Measurements from ENCODE around the gene XPOT.

XPOT gene

GRCh38 chr12:64419696-64420095 is 15.5 kb downstream of the XPOT start:
- Histone ChIP-seq H3K9me3 (ENCODE audit: insufficient read depth, low read depth, low read length) (no peaks in the 10 kb centered on the region), H3K4me2 (ENCODE audit: low read depth, low read length, poor library complexity, severe bottlenecking) (no peak overlapping the region), H3K4me1 (ENCODE audit: insufficient read depth, low read length, poor library complexity, severe bottlenecking) (no peaks in the 10 kb centered on the region), H3K36me3 (ENCODE audit: insufficient read depth, low read length) (peaks cover 94% of the 10 kb centered on the region), H3K79me2 (ENCODE audit: insufficient read depth, low read length) (no peaks in the 10 kb centered on the region), H3K9me2 (replicated peaks; ENCODE audit: low read depth, low read length) (no peaks in the 10 kb centered on the region), H3K4me3 (ENCODE audit: low read length, poor library complexity, severe bottlenecking) (no peak overlapping the region), H3F3A (ENCODE audit: low read depth) (no peaks in the 10 kb centered on the region), H3K9ac (ENCODE audit: low read depth, low read length, poor library complexity, severe bottlenecking) (no peak overlapping the region), H4K20me1 (ENCODE audit: insufficient read depth, low read length, poor library complexity, severe bottlenecking) (no peaks in the 10 kb centered on the region), H2AFZ (ENCODE audit: low read length) (no peak overlapping the region), H3K27me3 (ENCODE audit: insufficient read depth, low read length, poor library complexity, severe bottlenecking) (no peaks in the 10 kb centered on the region)
- TF ChIP-seq CTCF (conservative IDR thresholded peaks at IDR 0.05; ENCODE audit: low read length) (no peak), EZH2phosphoT487 (IDR thresholded peaks at IDR 0.05; ENCODE audit: borderline replicate concordance) (no peak)

GRCh38 chr12:64427988-64428387 is 23.8 kb downstream of the XPOT start:
- TF ChIP-seq CTCF (conservative IDR thresholded peaks at IDR 0.05; ENCODE audit: low read length) (no peak), EZH2phosphoT487 (IDR thresholded peaks at IDR 0.05; ENCODE audit: borderline replicate concordance) (no peak)
- no peaks in the 10 kb centered on the region for H4K20me1 ChIP-seq (ENCODE audit: insufficient read depth, low read length, poor library complexity, severe bottlenecking)
- no peaks in the 10 kb centered on the region for H3K4me1 ChIP-seq (ENCODE audit: insufficient read depth, low read length, poor library complexity, severe bottlenecking)
- H3K27me3 ChIP-seq (ENCODE audit: insufficient read depth, low read length, poor library complexity, severe bottlenecking): no peaks in the 10 kb centered on the region
- H3K79me2 ChIP-seq (ENCODE audit: insufficient read depth, low read length): no peaks in the 10 kb centered on the region
- H3K9me3 ChIP-seq (ENCODE audit: insufficient read depth, low read depth, low read length): no peaks in the 10 kb centered on the region
- H3K36me3 ChIP-seq (ENCODE audit: insufficient read depth, low read length): peaks cover 97% of the 10 kb centered on the region
- H2AFZ ChIP-seq (ENCODE audit: low read length): no peak overlapping the region
- H3K9me2 ChIP-seq (replicated peaks; ENCODE audit: low read depth, low read length): no peaks in the 10 kb centered on the region
- H3K4me2 ChIP-seq (ENCODE audit: low read depth, low read length, poor library complexity, severe bottlenecking): no peak overlapping the region
- no peak overlapping the region for H3K9ac ChIP-seq (ENCODE audit: low read depth, low read length, poor library complexity, severe bottlenecking)
- H3F3A ChIP-seq (ENCODE audit: low read depth): no peaks in the 10 kb centered on the region
- no peak overlapping the region for H3K4me3 ChIP-seq (ENCODE audit: low read length, poor library complexity, severe bottlenecking)

GRCh38 chr12:64428956-64429355 is 24.8 kb downstream of the XPOT start:
- Histone ChIP-seq H3K79me2 (ENCODE audit: insufficient read depth, low read length) (no peaks in the 10 kb centered on the region), H2AFZ (ENCODE audit: low read length) (no peak overlapping the region), H3K36me3 (ENCODE audit: insufficient read depth, low read length) (peaks cover 97% of the 10 kb centered on the region), H3K4me3 (ENCODE audit: low read length, poor library complexity, severe bottlenecking) (no peak overlapping the region), H3K9me3 (ENCODE audit: insufficient read depth, low read depth, low read length) (no peaks in the 10 kb centered on the region), H3K9me2 (replicated peaks; ENCODE audit: low read depth, low read length) (no peaks in the 10 kb centered on the region), H4K20me1 (ENCODE audit: insufficient read depth, low read length, poor library complexity, severe bottlenecking) (no peaks in the 10 kb centered on the region), H3F3A (ENCODE audit: low read depth) (no peaks in the 10 kb centered on the region), H3K27me3 (ENCODE audit: insufficient read depth, low read length, poor library complexity, severe bottlenecking) (no peaks in the 10 kb centered on the region), H3K4me2 (ENCODE audit: low read depth, low read length, poor library complexity, severe bottlenecking) (no peak overlapping the region), H3K9ac (ENCODE audit: low read depth, low read length, poor library complexity, severe bottlenecking) (no peak overlapping the region), H3K4me1 (ENCODE audit: insufficient read depth, low read length, poor library complexity, severe bottlenecking) (no peaks in the 10 kb centered on the region)
- TF ChIP-seq CTCF (conservative IDR thresholded peaks at IDR 0.05; ENCODE audit: low read length) (no peak), EZH2phosphoT487 (IDR thresholded peaks at IDR 0.05; ENCODE audit: borderline replicate concordance) (no peak)
